G401 (cell line): ENCODE measurements around the gene IFT122. TPM values are rescaled to one million over a fixed set of nuclear protein-coding genes. Genes with fewer than 3 reads are reported as not detected.
"Not testable (repeated sequence)": the region's sequence is repeated elsewhere in the genome, so short reads cannot be mapped to it uniquely, and the experiment has no call there.

Experiments used
- DNase-seq: peaks from one replicate; pipeline ENCODE4 v3.0.0-alpha.2; 2015; ENCODE audit warnings: low spot score
- in situ Hi-C: cut with HindIII; loops from 2 replicates; pipeline ENCODE4 v1.10.0; 2016; ENCODE audit warnings: low sequenced_read_pairs, mixed read lengths
- total RNA-seq: library from RNA; depleted of rRNA; stranded (reverse); fragments of >200 nt; shearing (Covaris generic); gene quantifications from 2 replicates; pipeline ENCODE4 v1.2.3, GENCODE V29; 2014; rRNA removed

The IFT122 gene, protein sequence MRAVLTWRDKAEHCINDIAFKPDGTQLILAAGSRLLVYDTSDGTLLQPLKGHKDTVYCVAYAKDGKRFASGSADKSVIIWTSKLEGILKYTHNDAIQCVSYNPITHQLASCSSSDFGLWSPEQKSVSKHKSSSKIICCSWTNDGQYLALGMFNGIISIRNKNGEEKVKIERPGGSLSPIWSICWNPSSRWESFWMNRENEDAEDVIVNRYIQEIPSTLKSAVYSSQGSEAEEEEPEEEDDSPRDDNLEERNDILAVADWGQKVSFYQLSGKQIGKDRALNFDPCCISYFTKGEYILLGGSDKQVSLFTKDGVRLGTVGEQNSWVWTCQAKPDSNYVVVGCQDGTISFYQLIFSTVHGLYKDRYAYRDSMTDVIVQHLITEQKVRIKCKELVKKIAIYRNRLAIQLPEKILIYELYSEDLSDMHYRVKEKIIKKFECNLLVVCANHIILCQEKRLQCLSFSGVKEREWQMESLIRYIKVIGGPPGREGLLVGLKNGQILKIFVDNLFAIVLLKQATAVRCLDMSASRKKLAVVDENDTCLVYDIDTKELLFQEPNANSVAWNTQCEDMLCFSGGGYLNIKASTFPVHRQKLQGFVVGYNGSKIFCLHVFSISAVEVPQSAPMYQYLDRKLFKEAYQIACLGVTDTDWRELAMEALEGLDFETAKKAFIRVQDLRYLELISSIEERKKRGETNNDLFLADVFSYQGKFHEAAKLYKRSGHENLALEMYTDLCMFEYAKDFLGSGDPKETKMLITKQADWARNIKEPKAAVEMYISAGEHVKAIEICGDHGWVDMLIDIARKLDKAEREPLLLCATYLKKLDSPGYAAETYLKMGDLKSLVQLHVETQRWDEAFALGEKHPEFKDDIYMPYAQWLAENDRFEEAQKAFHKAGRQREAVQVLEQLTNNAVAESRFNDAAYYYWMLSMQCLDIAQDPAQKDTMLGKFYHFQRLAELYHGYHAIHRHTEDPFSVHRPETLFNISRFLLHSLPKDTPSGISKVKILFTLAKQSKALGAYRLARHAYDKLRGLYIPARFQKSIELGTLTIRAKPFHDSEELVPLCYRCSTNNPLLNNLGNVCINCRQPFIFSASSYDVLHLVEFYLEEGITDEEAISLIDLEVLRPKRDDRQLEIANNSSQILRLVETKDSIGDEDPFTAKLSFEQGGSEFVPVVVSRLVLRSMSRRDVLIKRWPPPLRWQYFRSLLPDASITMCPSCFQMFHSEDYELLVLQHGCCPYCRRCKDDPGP
- total RNA-seq, result 14.6 and 19.9 TPM in 2 replicates

DNA sequence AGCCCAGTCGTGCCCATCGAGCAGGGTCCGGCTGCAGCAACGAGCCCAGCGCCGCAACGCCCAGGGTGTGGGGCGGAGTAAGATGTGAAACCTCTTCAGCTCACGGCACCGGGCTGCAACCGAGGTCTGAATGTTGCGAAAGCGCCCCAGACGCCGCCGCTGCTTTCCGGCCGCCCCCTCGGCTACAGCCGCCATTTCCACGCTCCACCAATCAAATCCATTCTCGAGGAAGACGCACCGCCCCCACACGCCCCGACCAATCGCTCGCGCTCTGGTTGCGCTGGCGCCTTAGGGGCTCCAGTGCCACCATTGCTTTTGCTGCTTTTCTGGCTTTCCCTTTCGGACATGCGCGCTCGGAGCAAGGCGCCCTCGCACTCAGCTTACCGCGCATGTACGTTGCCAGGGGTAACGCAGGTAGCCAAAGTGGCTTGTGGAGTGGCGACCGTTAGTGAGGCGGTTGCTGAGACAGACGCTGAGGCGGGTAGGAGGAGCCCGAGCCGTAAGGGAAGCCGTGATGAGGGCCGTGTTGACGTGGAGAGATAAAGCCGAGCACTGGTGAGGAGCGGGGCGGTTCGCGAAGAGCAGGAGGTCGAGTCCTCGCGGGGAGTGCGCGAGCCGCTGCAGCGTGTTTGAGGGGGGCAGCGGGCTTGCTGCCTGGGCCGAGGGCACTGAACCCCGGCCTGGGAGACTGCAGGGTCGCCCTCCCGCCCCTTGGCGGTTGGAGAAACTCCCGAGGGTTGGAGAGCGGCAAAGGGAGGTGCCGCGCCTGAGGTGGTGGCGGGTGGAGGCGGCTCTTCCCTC is at the start of gene IFT122, which contains the start of gene MBD4:
TSS of gene IFT122 (plus strand) at position 408 of the 801 bp plus-strand sequence. CDS start at position 515, 107 bp downstream.
TSS of gene MBD4 (minus strand) at position 132 of the 801 bp plus-strand sequence. CDS start at position 17, 115 bp downstream.
- in situ Hi-C loops, result no loop called here
- DNase-seq, result peak; percentile 99

DNA sequence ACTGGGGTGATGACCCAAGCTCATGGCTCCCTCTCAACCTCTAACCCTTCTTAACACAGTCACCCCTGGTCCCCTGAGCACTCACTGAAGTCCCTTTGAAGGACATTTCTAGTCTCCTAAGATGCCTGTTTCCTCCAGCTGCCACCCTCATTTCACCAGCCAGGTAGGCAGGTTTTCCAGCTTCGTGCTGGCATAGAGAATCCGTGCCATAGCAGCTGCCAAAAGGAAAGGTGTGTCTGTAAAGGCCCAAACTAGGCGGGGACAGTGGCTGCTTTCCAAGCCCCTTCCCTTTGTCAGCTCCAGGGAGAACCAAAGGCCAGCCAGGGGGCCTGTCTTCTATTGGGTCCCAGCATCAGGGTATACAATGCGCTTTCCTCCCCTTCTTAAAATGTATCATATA is 48.4 kb upstream of the IFT122 start:
- DNase-seq, in situ Hi-C loops: not testable (repeated sequence)

DNA sequence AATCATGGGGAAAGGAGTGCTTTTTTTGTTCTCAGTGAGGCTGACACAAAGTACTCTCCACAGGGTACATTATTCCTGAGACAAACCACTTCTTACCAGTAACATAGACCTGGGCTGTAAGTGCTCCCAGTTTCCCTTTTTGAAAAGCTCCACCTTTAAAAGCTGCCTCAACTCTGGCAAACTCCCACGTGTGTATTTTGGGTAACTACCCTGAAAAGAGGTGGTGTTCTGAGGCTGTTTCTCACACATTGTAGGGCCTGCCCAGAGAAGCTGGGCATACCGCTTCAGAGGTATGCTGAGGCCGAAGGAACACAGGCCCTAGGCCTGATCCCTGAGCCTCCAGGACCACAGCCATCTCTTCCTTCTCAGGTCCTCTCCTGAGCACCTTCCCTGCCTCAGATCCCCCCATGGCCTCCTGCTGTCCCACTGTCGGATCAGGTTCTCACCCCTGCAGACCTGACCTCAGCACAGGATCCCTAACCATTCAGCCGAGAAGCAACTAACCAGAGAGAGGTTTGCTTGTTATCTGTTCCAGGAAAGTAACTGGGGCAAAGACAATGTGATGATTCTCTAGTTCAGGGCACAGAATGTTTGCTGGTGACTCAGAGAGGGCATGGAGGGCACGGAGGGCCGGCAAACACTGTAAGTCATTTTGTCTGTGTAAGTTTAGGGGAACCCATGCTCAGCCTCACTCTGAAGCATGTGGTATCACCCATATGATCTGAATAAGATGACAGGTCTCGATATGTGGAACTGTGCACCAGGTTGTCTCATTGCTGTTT is 47.7 kb upstream of the IFT122 start:
- in situ Hi-C loops, DNase-seq: not testable (repeated sequence)

DNA sequence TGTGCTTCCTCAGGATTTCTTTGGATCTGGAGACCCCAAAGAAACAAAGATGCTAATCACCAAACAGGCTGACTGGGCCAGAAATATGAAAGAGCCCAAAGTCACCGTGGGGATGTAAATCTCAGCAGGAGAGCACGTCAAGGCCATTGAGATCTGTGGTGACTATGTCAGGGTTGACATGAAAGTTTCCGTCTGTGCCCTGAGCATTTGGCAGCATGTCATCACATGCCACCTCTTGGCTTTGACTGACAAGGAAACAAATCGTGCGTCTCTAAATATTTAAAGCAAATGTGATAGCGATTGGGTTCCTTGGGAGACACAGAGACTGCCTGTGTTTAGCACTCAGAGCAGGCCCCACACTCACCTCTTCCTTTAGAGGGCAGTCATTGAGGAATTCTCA is 46.8 kb upstream of the IFT122 start:
- DNase-seq, result no peak
- in situ Hi-C loops, result no loop called here

DNA sequence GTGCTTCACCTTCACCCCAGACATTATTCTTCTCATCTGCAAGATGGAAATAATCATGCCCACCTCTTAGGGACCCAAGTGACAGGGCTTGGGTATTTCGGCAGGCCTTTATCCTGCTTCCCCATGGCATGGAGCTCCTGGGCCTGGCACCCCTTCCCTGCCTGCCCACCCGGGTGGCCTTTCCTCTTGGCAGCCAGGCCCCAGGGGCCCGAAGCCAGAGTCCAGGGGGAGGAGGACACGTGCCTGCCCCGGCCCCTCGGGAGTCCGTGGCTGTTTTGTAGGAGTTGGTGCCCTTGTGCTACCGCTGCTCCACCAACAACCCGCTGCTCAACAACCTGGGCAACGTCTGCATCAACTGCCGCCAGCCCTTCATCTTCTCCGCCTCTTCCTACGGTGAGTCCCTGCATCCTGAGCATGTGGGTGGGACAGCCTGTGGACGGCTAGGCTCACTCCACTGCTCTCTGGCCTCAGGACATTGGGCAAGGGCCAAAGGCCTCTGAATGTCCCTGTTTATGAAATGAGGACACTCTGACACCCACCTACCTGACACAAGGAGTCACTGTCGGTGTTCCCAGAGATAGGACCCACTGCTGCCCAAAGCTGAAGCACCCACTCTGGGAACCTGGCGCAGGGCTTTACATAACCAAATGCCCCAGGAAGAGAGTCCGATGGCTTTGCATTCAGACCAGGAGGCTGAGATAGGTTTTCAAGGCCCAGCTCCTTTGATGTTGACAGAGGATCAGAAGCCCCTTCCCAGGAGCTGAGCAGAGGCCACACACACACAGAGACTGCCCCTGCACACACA is 46.1 kb upstream of the IFT122 start:
- DNase-seq, in situ Hi-C loops: not testable (repeated sequence)

DNA sequence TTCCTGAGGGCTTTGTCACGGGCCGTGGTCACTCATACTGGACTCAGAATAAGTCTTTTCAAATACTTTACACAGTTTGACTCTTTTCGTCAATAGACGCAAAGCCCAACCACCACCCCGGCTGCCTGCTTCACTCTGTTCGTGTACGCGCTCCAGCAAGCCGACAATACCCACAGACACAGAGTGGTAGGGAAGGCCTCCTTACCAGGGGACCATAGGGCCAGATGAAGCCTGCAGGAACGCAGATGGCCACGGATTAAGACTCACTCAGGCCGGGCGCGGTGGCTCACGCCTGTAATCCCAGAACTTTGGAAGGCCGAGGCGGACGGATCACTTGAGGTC is 41.2 kb upstream of the IFT122 start:
- in situ Hi-C loops, result no loop called here

DNA sequence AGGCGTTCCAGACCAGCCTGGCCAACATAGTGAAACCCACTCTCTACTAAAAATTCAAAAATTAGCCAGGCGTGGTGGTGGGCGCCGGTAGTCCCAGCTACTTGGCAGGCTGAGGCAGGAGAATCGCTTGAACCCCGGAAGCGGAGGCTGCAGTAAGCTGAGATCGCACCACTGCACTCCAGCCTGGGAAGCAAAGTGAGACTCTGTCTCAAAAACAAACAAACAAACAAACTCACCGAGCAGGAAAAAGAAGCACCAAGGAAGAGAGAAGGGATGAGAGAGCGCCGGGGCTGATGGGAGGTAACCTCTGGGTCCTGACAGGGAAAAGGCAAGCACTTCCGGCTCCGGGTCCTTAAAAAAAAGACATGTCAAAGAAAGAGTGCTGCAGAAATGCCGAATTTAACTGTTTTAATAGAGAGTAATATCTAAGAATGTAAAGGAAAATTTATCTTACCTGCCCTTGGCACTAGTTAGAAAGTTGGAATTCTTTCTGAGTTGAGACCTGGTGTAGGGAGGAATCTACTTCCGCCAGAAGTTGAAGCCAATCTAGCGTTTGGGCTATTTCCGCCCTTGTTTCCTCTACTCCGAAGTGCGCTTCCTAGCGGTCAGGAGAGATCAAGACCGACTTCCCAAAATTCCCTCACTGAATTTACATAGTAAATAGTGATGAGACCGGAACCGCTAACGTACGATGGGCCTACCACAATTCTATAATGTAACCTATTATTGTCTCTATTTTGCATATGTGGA is 40.7 kb upstream of the IFT122 start:
- in situ Hi-C loops, result no loop called here
- DNase-seq, result peak; percentile 97

More for the DNA sequence above, 41.2 kb upstream of the IFT122 start:
- no peak for DNase-seq

- in situ Hi-C loops, result no loop called here
- no peak for DNase-seq
Observed at GRCh38 chr3:129399895-129400357, 40.1 kb upstream of the IFT122 start.

- DNase-seq, result no peak
- in situ Hi-C loops, result no loop called here
Observed at GRCh38 chr3:129402210-129402609, 37.8 kb upstream of the IFT122 start.

- in situ Hi-C loops, result no loop called here
- DNase-seq, result no peak
Observed at GRCh38 chr3:129402616-129403015, 37.4 kb upstream of the IFT122 start.

DNA sequence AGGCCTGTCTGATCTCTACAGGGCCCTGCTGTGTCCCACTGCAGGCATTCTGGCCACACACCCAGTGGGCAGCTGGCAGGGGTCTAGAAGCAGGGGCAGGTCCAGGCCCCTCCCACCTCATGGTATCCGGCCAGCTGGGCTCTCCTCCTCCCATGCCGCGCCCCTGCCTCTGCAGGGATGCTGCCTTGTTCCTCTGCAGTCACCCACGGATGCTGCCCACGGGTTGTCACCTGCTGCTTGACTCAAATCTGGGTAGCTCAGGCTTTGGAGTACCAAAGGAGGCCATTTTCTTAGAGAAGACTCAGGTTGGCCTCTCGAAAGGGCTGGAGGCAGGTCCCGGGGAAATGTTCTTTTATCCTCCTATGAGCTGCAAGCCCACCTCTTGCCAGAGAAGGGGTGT is 36.6 kb upstream of the IFT122 start:
- in situ Hi-C loops, result no loop called here
- no peak for DNase-seq

DNA sequence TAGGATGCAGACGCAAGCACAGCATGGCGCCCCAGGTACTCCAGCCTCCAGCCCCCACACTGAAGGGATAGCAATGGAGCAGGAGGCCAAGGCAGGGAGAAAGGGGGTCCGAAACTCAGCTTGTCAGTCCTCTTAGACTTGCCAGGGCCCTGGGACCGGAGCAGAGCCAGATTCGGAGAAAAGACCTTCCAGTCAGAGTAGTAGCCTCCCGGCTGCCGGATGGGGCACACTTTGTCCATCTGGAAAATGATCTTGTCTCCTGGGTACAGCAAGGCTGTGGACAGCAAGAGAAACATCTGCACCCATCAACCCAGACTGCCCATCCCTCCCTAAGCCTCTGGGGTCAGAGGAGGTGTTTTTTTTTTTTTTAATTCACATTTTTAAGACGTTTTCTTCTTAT is 35.9 kb upstream of the IFT122 start:
- no peak for DNase-seq
- in situ Hi-C loops, result no loop called here

DNA sequence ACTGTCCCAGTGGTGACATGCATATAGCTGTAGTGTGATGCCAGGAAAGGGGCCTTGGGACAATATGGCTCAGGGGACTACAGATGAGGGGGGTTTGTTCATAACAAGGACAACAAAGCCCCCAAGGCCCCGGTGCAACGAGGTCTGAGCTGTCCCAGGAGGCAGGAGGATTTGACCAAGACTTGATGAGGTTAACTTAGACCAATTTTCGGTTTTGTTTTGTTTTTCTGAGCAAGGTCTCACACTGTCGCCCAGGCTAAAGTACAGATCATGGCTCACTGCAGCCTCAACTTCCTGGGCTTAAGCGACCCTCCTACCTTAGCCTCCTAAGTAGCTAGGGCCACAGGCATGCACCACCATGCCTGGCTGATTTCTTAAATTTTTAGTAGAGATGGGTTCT is 35.4 kb upstream of the IFT122 start:
- DNase-seq, result no peak
- in situ Hi-C loops, result no loop called here

DNA sequence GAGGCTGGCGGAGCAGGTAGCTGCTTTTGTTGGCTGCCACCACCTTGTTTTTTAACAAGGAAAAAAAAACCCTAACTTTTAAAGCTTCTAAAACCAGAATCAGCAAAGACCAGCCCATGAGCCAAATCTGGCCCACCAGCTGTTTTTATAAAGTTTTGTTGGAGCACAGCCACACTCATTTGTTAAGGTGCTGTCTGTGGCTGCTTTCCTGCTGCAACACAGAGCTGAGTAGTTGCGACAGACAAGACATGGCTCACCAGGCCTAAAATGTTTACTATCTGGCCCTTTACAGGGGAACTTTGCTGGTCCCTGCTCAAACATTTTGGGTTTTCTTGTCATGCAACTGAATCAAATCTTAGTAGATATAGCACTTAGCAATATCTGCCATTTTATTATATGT is 30.5 kb upstream of the IFT122 start:
- no peak for DNase-seq
- in situ Hi-C loops, result no loop called here

DNA sequence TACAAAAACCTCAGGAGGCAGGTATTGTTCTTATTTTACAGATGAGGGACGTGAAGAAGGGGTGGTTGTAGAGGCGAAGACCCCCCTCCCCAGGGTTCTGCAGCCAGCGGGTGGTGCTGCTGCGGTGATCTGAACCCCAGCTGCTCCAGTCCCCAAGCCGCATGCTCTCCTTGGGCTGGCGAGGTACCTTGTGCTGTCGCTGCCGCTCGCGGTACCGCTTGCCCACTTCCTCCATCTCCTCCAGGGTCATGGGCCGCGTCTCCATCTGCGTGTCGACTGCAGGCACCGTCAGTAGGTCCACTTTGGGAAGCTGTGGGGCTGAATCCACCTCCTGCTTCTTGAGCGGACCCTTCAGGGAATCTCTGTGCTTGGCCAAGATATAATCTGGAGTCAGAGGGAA is 29.1 kb upstream of the IFT122 start:
- in situ Hi-C loops, result no loop called here
- DNase-seq, result no peak

DNA sequence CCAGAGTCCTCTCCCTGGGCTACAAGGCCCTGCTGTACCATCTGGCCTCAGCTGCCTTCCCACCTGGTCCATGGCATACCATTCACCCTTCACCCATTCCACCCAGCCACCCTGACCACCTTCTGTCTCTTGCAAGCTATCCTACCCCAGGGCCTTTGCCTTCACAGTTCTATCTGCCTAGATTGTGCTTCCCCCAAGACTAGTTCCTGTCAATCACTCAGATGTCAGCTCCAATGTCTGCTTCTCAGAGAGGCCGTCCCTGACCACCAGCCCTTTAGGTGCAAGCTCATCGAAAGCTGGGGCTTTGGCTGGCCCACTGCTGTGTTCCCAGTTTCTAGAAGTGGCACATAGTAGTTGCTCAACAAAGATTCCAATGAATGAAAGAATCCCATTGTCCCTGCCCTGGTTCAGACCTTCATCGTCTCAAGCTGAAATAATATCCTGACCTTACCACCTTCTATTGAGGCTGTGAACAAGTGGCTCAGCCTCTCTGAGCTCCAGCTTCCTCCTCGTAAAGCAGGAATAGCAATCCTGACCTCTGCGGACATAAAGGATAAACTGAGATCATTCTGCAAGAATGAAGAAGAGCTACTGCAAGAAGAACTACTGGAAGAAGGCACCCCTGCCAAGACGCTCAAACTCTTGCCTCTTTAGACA is 27.4 kb upstream of the IFT122 start:
- no peak for DNase-seq
- in situ Hi-C loops, result no loop called here
